Panc1 (cell line): ENCODE measurements around the gene CASP3.

ENCODE experiments used
- POLR2AphosphoS5 ChIP-seq: IDR thresholded peaks from 2 replicates; pipeline ENCODE4 v1.6.1; 2012; ENCODE audit warnings: mild to moderate bottlenecking, low read depth, low read length, moderate library complexity
- SIN3A ChIP-seq: IDR thresholded peaks from 2 replicates; pipeline ENCODE4 v1.6.1; 2012; ENCODE audit warnings: low read depth, mild to moderate bottlenecking, low read length, moderate library complexity, borderline replicate concordance; ENCODE audit not compliant: insufficient read depth
- TCF7L2 ChIP-seq: IDR thresholded peaks from 2 replicates; pipeline ENCODE4 v1.6.1; 2011; ENCODE audit warnings: mild to moderate bottlenecking, low read depth, low read length, inconsistent platforms
- TF ChIP-seq, protein P1 (sequence below): fragments of 450-650 bp; IDR thresholded peaks from 2 replicates; pipeline ENCODE4 v1.5.1; 2017; ENCODE audit warnings: mild to moderate bottlenecking
- TF ChIP-seq, protein P2 (sequence below), 2 experiments: IDR thresholded peaks; 2 replicates each; pipeline ENCODE4 v1.6.1; 2011 to 2012; ENCODE audit warnings: low read depth in 2 of 2, control low read depth in 1 of 2, low read length in 1 of 2, mild to moderate bottlenecking in 1 of 2, moderate library complexity in 1 of 2; ENCODE audit not compliant: insufficient read depth in 1 of 2

DNA sequence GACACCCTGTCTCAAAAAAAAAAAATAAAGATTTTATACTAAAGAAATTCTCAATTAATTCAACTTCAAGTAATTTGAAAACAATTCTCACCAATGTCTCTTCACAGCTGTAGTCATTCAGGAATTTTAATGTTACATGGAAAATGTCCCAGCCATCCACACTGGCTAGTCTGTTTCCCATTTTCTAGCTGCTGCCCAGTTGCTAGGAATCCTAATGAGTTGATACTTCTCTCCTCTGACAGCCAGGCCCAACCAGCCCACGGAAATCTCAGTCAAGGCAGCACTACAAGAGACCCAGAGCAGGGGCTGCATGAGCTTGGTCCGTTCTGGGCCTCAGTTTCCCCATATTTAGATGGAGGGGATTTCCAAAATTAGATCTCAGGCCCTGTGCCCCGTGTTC, 59.1 kb downstream of the CASP3 start:
- TF ChIP-seq, protein P1, sequence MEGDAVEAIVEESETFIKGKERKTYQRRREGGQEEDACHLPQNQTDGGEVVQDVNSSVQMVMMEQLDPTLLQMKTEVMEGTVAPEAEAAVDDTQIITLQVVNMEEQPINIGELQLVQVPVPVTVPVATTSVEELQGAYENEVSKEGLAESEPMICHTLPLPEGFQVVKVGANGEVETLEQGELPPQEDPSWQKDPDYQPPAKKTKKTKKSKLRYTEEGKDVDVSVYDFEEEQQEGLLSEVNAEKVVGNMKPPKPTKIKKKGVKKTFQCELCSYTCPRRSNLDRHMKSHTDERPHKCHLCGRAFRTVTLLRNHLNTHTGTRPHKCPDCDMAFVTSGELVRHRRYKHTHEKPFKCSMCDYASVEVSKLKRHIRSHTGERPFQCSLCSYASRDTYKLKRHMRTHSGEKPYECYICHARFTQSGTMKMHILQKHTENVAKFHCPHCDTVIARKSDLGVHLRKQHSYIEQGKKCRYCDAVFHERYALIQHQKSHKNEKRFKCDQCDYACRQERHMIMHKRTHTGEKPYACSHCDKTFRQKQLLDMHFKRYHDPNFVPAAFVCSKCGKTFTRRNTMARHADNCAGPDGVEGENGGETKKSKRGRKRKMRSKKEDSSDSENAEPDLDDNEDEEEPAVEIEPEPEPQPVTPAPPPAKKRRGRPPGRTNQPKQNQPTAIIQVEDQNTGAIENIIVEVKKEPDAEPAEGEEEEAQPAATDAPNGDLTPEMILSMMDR, result no peak
- TF ChIP-seq, protein P2, sequence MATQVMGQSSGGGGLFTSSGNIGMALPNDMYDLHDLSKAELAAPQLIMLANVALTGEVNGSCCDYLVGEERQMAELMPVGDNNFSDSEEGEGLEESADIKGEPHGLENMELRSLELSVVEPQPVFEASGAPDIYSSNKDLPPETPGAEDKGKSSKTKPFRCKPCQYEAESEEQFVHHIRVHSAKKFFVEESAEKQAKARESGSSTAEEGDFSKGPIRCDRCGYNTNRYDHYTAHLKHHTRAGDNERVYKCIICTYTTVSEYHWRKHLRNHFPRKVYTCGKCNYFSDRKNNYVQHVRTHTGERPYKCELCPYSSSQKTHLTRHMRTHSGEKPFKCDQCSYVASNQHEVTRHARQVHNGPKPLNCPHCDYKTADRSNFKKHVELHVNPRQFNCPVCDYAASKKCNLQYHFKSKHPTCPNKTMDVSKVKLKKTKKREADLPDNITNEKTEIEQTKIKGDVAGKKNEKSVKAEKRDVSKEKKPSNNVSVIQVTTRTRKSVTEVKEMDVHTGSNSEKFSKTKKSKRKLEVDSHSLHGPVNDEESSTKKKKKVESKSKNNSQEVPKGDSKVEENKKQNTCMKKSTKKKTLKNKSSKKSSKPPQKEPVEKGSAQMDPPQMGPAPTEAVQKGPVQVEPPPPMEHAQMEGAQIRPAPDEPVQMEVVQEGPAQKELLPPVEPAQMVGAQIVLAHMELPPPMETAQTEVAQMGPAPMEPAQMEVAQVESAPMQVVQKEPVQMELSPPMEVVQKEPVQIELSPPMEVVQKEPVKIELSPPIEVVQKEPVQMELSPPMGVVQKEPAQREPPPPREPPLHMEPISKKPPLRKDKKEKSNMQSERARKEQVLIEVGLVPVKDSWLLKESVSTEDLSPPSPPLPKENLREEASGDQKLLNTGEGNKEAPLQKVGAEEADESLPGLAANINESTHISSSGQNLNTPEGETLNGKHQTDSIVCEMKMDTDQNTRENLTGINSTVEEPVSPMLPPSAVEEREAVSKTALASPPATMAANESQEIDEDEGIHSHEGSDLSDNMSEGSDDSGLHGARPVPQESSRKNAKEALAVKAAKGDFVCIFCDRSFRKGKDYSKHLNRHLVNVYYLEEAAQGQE (IDR thresholded peaks at IDR 0.05; ENCODE audit: insufficient read depth in 1 of 2, low read depth in 2 of 2, low read length in 1 of 2), result no peak
- TF ChIP-seq SIN3A (no peak), TCF7L2 (no peak), POLR2AphosphoS5 (no peak)
